GM11168 (cell line): ENCODE data around the gene NSUN7.
"Not testable (repeated sequence)": the region's sequence is repeated elsewhere in the genome, so short reads cannot be mapped to it uniquely, and the experiment has no call there.

Experiments used
- in situ Hi-C: fragments of 300-500 bp; cut with MboI; formaldehyde crosslinking; loops from one replicate; pipeline ENCODE4 v1.12.0; 2022; ENCODE audit warnings: low sequenced_read_pairs; ENCODE audit not compliant: unreplicated experiment

Gene NSUN7

GRCh38 chr4:40749717-40750460 lies at the start of gene NSUN7:
TSS of gene NSUN7 (plus strand) at chr4:40749955. CDS start at chr4:40750694, 739 bp downstream.
- in situ Hi-C loops: no loop called here

GRCh38 chr4:40702137-40702799 lies 47.5 kb upstream of the NSUN7 start:
- in situ Hi-C loops: no loop called here

- in situ Hi-C loops: no loop called here
These were observed 47.0 kb upstream of the NSUN7 start for GRCh38 chr4:40702800-40703151.

- in situ Hi-C loops: no loop called here
These were observed 45.7 kb upstream of the NSUN7 start for GRCh38 chr4:40704073-40704472.

GRCh38 chr4:40710484-40711254 lies 39.1 kb upstream of the NSUN7 start:
- in situ Hi-C loops: no loop called here

- in situ Hi-C loops: not testable (repeated sequence)
These were observed 36.8 kb upstream of the NSUN7 start for GRCh38 chr4:40713001-40713400.

- in situ Hi-C loops: no loop called here
These were observed 36.0 kb upstream of the NSUN7 start for GRCh38 chr4:40713798-40714197.

- in situ Hi-C loops: no loop called here
These were observed 31.2 kb upstream of the NSUN7 start for GRCh38 chr4:40718586-40718985.

GRCh38 chr4:40719008-40719623 lies 30.6 kb upstream of the NSUN7 start:
- in situ Hi-C loops: no loop called here

GRCh38 chr4:40720351-40720750 lies 29.4 kb upstream of the NSUN7 start:
- in situ Hi-C loops: no loop called here

- in situ Hi-C loops: no loop called here
These were observed 28.8 kb upstream of the NSUN7 start for GRCh38 chr4:40720916-40721315.

- in situ Hi-C loops: no loop called here
These were observed 28.0 kb upstream of the NSUN7 start for GRCh38 chr4:40721730-40722171.

GRCh38 chr4:40722576-40723161 lies 27.1 kb upstream of the NSUN7 start:
- in situ Hi-C loops: no loop called here

- in situ Hi-C loops: no loop called here
These were observed 26.0 kb upstream of the NSUN7 start for GRCh38 chr4:40723728-40724127.

GRCh38 chr4:40728333-40728732 lies 21.4 kb upstream of the NSUN7 start:
- in situ Hi-C loops: no loop called here

- in situ Hi-C loops: no loop called here
These were observed 20.2 kb upstream of the NSUN7 start for GRCh38 chr4:40729555-40729954.

GRCh38 chr4:40730091-40730679 lies 19.6 kb upstream of the NSUN7 start:
- in situ Hi-C loops: loop anchor here (5.0 kb wide), 1 partner anchor 112 kb away; no protein-coding TSS in a partner anchor

- in situ Hi-C loops: loop anchor here (5.0 kb wide), 1 partner anchor 111 kb away; no protein-coding TSS in a partner anchor
These were observed 18.4 kb upstream of the NSUN7 start for GRCh38 chr4:40731361-40731760.

GRCh38 chr4:40731792-40732245 lies 17.9 kb upstream of the NSUN7 start:
- in situ Hi-C loops: loop anchor here (5.0 kb wide), 1 partner anchor 110 kb away; no protein-coding TSS in a partner anchor

- in situ Hi-C loops: loop anchor here (5.0 kb wide), 1 partner anchor 109 kb away; no protein-coding TSS in a partner anchor
These were observed 16.0 kb upstream of the NSUN7 start for GRCh38 chr4:40733752-40734151.
